Activated CD8-positive, alpha-beta T cell treated with anti-CD3 and anti-CD28 coated beads for 36 hours (primary cell): ENCODE results near the gene THADA. TPM values are rescaled to one million over a fixed set of nuclear protein-coding genes. Genes with fewer than 3 reads are reported as not detected.

Source experiments
- ATAC-seq: fragments of 200-7000 bp; cut with Tn5 transposase; one replicate; pipeline ENCODE4 v1.10.0; 2021; ENCODE audit warnings: mild to moderate bottlenecking, moderate library complexity
- CTCF ChIA-PET: fragments of 350-600 bp; sonication (Branson Sonifier 250); formaldehyde crosslinking; loops from one replicate; lab custom pipeline; 2021; ENCODE audit warnings: antibody characterized with exemption; lab: Charles Lee
- POLR2A ChIA-PET: fragments of 350-600 bp; sonication (Branson Sonifier 250); formaldehyde crosslinking; loops from one replicate; lab custom pipeline; 2021; ENCODE audit warnings: antibody characterized with exemption; lab: Charles Lee
- DNase-seq: peaks from one replicate; pipeline ENCODE4 v3.0.0-alpha.2; 2020
- H3K27ac Mint-ChIP-seq: one replicate; pipeline ENCODE4 v1.8.0; 2021; ENCODE audit warnings: mild to moderate bottlenecking, mixed read lengths
- H3K27me3 Mint-ChIP-seq: one replicate; pipeline ENCODE4 v1.8.0; 2021; ENCODE audit warnings: mixed read lengths
- H3K36me3 Mint-ChIP-seq: one replicate; pipeline ENCODE4 v1.8.0; 2021; ENCODE audit warnings: low read depth, mixed read lengths
- H3K4me1 Mint-ChIP-seq: one replicate; pipeline ENCODE4 v1.8.0; 2021; ENCODE audit warnings: low read depth, mixed read lengths
- H3K4me3 Mint-ChIP-seq: one replicate; pipeline ENCODE4 v1.8.0; 2021; ENCODE audit warnings: mild to moderate bottlenecking, moderate library complexity, mixed read lengths
- H3K9me3 Mint-ChIP-seq: one replicate; pipeline ENCODE4 v1.8.0; 2021; ENCODE audit warnings: mixed read lengths
- CTCF ChIP-seq: fragments of 200-600 bp; IDR thresholded peaks from one replicate; pipeline ENCODE4 v1.8.0; 2022; ENCODE audit warnings: antibody characterized with exemption, mild to moderate bottlenecking
- intact Hi-C: fragments of 100-400 bp; cut with micrococcal nuclease; formaldehyde crosslinking; loops from one replicate; pipeline ENCODE4 v1.10.0; 2022
- total RNA-seq, 2 experiments: library from RNA; stranded (reverse); gene quantifications; one replicate each; pipeline ENCODE4 v1.2.3, GENCODE V29; 2021

The THADA gene
- total RNA-seq, 2 experiments from 2014 or later, result 31.3 to 31.6 TPM

GRCh38 chr2:43227830-43228281 is 368.0 kb downstream of the THADA start:
- DNase-seq, result no peak
- no peaks in the 10 kb centered on the region for H3K27me3 Mint-ChIP-seq
- intact Hi-C loops, result loop anchor here (2.0 to 10.0 kb wide), 3 partner anchors 253 to 281 kb away; no protein-coding TSS in a partner anchor
- ChIA-PET POLR2A (interaction anchor here (0.7 to 14.1 kb wide), 15 partner anchors 9 to 331 kb away, joined by 3 to 549 read pairs (median 4); no protein-coding TSS in a partner anchor), CTCF (interaction anchor here (0.6 to 19.3 kb wide), 20 partner anchors 7 to 314 kb away, joined by 3 to 647 read pairs (median 10); no protein-coding TSS in a partner anchor)
- peaks cover 24% of the 10 kb centered on the region for H3K4me1 Mint-ChIP-seq
- ATAC-seq, result no peak
- peaks cover 37% of the 10 kb centered on the region for H3K36me3 Mint-ChIP-seq
- no peak for TF ChIP-seq CTCF
- H3K9me3 Mint-ChIP-seq, result no peaks in the 10 kb centered on the region
- H3K27ac Mint-ChIP-seq, result peak overlapping the region; percentile 90
- H3K4me3 Mint-ChIP-seq, result peak overlapping the region; percentile 94

GRCh38 chr2:43226955-43227829 is 368.6 kb downstream of the THADA start:
- H3K4me3 Mint-ChIP-seq, result peak overlapping the region; percentile 94
- DNase-seq (peak; percentile 72), ATAC-seq (peak; percentile 11)
- H3K9me3 Mint-ChIP-seq, result no peaks in the 10 kb centered on the region
- POLR2A ChIA-PET, result interaction anchor here (0.7 to 14.1 kb wide), 23 partner anchors 8 to 417 kb away, joined by 3 to 549 read pairs (median 4); no protein-coding TSS in a partner anchor
- CTCF ChIA-PET, result interaction anchor here (0.6 to 19.3 kb wide), 12 partner anchors 9 to 281 kb away, joined by 3 to 647 read pairs (median 6); no protein-coding TSS in a partner anchor
- peaks cover 44% of the 10 kb centered on the region for H3K36me3 Mint-ChIP-seq
- no peak for TF ChIP-seq CTCF
- intact Hi-C loops, result loop anchor here (1.0 to 10.0 kb wide), 3 partner anchors 96 to 255 kb away; no protein-coding TSS in a partner anchor
- H3K27me3 Mint-ChIP-seq, result no peaks in the 10 kb centered on the region
- H3K27ac Mint-ChIP-seq, result peak overlapping the region; percentile 91
- peaks cover 29% of the 10 kb centered on the region for H3K4me1 Mint-ChIP-seq

- no peaks in the 10 kb centered on the region for H3K9me3 Mint-ChIP-seq
- POLR2A ChIA-PET, result interaction anchor here (0.7 to 14.1 kb wide), 15 partner anchors 8 to 416 kb away, joined by 3 to 549 read pairs (median 4); no protein-coding TSS in a partner anchor
These were observed 369.3 kb downstream of the THADA start, which contains the start of gene ZFP36L2 for GRCh38 chr2:43226558-43226954. TSS of gene ZFP36L2 (minus strand) at chr2:43226606. CDS start at chr2:43226315, 291 bp downstream.

More at GRCh38 chr2:43226558-43226954, 369.3 kb downstream of the THADA start, which contains the start of gene ZFP36L2:
- CTCF ChIA-PET, result interaction anchor here (0.8 to 19.3 kb wide), 7 partner anchors 8 to 258 kb away, joined by 3 to 647 read pairs (median 6); no protein-coding TSS in a partner anchor
- intact Hi-C loops, result loop anchor here (1.0 to 10.0 kb wide), 3 partner anchors 95 to 256 kb away; no protein-coding TSS in a partner anchor
- peak; percentile 72 for ATAC-seq
- no peak for TF ChIP-seq CTCF
- H3K4me1 Mint-ChIP-seq, result peaks cover 34% of the 10 kb centered on the region
- DNase-seq, result peak; percentile 95
- H3K27ac Mint-ChIP-seq, result peak within 1 kb of the TSS; percentile 95
- H3K27me3 Mint-ChIP-seq, result no peaks in the 10 kb centered on the region
- H3K36me3 Mint-ChIP-seq, result peaks cover 50% of the 10 kb centered on the region
- peak within 1 kb of the TSS; percentile 94 for H3K4me3 Mint-ChIP-seq
